Astrocyte of the cerebellum (primary cell): ENCODE results near the gene ISL2.
A peak's percentile ranks its signal among the peaks of the same experiment; 100 is the strongest.

ENCODE experiments used
- DNase-seq: peaks from one replicate; pipeline ENCODE4 v3.0.0-alpha.2; 2011; ENCODE audit warnings: low read depth
- H3K4me3 ChIP-seq: 2 replicates; pipeline ENCODE4 v1.5.1; 2011; ENCODE audit warnings: mild to moderate bottlenecking, low read depth, low read length, moderate library complexity
- in situ Hi-C: cut with HindIII; loops from 2 replicates; pipeline ENCODE4 v1.10.0; 2017; ENCODE audit warnings: low sequenced_read_pairs
- TF ChIP-seq, protein P1 (sequence below): IDR thresholded peaks from 2 replicates; pipeline ENCODE4 v1.5.1; 2012; ENCODE audit warnings: low read length, low read depth, moderate library complexity, mild to moderate bottlenecking; ENCODE audit errors: missing control alignments

Gene ISL2

DNA sequence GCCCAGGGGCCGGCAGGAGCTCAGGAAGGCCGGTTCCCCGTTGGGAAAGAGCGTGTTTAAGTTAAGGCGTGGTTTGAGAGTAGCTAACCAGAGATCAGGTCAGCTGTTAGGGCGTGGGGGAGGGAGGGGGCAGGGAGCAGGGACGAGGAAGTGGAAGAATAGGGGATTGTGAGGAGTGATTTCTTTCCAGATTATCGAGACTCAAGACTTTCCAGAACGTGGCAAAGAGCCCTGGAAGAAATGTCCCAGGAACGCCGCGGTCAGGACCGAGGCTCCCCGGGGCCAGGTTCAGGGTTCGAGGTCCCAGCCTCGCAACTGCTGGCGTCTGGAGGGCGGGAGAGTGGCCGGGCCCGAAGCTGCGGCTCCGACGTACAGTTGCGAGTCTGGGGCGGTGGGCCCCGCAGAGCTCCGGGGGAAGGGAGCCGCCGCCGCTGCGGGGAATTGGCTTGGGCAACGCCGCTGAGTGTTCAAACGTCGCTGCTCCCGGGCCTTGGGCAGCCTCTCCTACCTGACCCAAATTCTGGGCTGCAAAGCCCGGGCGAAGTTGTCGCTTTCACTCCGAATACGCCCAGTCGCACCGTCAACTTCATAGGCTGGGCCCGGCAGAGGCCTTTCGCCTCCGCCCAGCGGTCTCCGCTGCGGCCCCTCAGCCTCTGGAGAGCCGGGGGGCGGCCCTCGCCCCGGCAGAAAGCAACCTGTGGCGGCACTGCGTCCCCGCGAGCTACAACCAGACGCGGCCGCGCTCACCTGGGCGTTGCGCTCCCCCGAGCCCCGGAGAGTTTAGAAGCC lies 9.5 kb downstream of the ISL2 start:
- in situ Hi-C loops, result no loop called here
- no peak for DNase-seq
- TF ChIP-seq, protein P1, sequence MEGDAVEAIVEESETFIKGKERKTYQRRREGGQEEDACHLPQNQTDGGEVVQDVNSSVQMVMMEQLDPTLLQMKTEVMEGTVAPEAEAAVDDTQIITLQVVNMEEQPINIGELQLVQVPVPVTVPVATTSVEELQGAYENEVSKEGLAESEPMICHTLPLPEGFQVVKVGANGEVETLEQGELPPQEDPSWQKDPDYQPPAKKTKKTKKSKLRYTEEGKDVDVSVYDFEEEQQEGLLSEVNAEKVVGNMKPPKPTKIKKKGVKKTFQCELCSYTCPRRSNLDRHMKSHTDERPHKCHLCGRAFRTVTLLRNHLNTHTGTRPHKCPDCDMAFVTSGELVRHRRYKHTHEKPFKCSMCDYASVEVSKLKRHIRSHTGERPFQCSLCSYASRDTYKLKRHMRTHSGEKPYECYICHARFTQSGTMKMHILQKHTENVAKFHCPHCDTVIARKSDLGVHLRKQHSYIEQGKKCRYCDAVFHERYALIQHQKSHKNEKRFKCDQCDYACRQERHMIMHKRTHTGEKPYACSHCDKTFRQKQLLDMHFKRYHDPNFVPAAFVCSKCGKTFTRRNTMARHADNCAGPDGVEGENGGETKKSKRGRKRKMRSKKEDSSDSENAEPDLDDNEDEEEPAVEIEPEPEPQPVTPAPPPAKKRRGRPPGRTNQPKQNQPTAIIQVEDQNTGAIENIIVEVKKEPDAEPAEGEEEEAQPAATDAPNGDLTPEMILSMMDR, result no peak
- H3K4me3 ChIP-seq, result peak overlapping the region; percentile 25

DNA sequence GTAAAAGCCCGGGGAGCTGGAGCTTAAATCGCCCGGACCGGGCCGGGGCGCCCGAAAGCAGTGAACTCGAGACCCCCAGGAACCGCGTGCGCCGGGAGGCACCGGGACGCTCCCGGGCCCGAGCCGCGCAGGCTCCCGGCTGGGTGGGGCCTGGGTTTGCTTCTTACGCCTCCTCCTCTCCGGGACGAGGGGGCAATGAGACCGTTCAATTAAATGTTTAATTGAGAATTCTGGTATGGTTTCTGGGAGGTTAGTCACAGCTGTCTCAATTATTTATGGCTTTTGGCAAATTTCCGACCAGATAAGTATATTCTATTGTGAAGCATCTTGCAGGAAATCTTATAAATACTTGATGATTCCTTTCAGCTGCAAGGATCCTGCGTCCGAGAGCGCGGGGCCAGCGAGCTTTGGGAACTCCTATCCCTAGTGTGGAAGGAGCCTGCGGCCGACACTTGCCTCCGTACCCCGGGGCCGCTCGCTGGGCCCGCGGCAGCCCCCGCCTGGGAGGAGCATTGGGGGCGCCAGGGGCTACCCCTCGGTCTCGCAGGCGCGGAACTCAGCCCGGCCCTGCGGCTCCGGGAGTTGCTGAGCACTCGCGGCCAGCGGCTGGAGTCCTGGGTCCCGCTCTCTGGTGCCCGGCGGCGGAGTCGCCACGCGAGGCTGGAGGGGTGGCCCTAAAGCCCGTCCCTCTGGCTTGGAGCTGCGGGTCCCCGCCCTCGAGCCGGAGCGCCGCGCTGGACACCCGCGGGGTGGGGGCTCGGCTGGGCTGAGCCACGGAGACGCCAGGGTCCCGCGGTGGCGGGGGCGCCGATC lies 10.3 kb downstream of the ISL2 start:
- in situ Hi-C loops, result no loop called here
- TF ChIP-seq, protein P1, result no peak
- DNase-seq, result no peak
- H3K4me3 ChIP-seq, result peak overlapping the region; percentile 25

DNA sequence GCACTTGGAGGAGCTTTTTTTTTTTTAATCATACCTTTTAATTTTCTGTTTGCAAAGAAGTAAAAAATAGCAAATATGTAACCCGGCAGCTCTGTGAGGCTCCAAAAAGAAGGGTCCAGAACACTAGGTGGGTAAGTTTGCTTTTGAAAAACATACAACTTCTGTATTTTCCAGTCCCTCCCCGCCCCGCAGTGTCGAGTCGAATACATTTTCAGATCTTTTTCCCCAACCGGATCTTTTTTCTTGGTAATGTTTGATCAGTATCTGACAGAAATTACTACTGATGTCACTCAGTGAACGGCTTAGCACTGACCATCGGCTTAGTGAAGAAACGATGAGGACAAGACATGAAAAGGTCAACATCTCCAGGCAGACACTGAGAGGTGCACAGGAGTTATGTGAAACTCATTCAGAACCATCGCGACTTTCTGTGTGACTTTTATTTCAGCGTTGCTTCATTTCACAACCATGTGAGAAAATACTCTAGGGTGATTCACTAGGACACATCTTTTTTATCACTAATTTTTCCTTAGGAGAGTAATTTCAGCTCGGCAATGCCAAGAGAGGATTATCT lies 11.0 kb downstream of the ISL2 start:
- in situ Hi-C loops, result no loop called here
- no peak for DNase-seq
- TF ChIP-seq, protein P1, result no peak
- H3K4me3 ChIP-seq, result peak overlapping the region; percentile 25

DNA sequence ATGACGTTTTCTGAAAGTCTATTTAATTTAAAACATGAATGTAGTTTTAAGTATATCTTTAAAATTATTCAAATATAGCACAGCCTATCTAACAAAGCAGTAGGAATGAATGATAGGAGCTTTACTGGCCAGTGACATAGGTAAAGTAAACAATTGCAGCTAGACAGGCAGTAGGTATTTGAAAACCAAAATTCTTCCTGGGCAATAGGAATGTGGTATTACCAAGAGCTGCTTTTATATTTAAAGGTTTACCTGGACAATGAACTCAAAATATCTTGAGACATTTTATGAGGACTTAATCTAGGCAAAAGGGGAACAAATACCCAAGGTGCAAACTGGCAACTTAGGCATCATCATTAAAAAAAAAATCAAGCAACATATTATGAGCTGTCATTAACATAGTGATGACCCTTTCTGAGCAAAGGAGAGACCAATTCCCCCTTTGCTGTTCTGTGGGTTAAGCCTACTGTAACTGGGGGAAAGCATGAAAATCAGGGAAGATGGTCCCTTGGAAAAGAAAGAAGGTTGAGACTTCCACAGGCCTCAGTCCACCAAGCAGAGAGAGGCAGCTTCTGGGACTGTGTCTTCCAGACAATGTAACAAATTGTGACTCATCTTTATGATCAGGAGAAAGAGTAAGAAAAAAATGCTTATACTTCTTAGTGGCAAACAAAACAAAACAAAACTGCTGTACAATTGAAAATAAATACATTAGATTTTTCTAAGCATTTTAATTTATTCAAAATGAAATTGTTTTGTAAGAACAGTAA lies 12.9 kb downstream of the ISL2 start:
- no peak for DNase-seq
- no peak overlapping the region for H3K4me3 ChIP-seq
- in situ Hi-C loops, result no loop called here
- TF ChIP-seq, protein P1, result no peak

DNA sequence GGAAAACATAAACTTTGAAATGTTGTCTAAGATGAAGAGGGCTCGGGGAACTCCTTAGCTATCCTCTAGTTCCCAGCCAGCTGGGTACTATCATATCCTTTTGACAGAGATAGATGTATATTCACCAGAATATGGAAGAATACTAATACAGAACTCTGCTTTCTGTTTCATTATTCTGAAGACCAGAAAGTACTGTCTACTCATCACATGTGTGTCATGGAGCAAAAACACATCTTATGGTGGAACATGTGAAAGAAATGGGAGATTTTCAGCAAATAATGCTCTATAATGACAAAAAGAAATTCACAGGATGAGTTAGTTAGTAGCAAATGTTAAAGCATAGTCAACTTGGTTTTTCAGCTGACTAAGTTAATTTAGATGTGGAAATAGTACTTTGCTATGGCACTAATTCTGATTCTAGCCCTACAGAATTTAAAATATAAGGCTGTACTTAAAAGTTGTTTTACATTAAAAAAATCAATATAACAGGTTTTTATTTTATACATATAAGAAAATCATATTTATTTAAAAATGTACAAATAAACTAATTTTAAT lies 16.5 kb downstream of the ISL2 start:
- in situ Hi-C loops, result no loop called here
- no peak overlapping the region for H3K4me3 ChIP-seq
- no peak for DNase-seq
- TF ChIP-seq, protein P1, result no peak

DNA sequence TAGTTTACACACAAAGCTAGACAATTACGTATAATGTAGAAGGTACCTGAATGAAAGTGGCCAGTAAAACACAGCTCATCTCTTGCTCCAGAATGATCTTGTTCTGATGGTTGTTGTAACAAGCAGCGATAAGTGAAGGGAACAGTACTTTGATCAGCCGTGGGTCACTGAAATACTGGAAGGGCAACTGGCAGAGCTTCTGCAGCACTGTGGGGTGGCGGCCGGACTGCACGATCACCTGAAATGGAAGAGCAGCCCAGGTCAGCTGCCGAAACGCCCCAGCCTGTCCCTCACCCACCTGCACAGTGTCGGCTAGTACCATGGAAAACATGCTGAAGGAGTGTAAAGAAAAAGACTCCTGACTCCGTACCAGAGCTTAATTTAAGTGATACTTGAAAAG lies 17.3 kb downstream of the ISL2 start:
- in situ Hi-C loops, result no loop called here
- no peak overlapping the region for H3K4me3 ChIP-seq
- TF ChIP-seq, protein P1, result no peak
- DNase-seq, result no peak
